ENCODE measurements around the gene CASQ2. TPM values are rescaled to one million over a fixed set of nuclear protein-coding genes. Genes with fewer than 3 reads are reported as not detected.
A peak's percentile ranks its signal among the peaks of the same experiment; 100 is the strongest.

CASQ2 gene
- total RNA-seq, 2 donors from 2014 or later = 673 to 1,066 TPM

DNA sequence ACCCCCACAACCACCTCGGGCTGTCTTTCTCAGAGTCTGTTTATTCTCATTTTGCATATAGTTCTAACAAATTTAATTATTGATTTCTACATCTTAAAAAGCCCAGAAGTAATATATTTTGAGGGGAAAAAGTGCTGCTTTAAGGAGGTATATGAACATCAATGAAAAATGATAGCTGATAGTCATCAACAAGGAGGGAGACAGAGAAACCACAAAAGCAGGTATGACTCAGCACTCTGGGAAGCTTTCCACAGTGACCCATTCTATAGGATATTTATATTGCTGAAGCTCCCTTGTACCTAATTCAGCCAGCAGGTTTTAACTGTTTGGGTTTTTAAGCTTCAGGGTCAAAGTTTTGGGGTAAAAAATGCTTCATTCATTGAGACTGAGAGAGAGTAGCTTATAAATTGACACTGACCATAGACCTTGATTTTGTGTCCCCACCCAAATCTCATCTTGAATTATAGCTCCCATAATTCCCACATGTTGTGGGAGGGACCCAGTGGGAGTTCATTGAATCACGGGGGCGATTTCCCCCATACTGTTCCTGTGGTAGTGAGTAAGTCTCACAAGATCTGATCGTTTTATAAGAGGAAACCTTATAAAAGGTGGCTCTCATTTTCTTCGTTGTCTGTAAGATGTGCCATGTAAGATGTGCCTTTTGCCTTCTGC, 99.4 kb downstream of the CASQ2 start:
- DNase-seq (ENCODE audit: low spot score) = no peak
- peaks cover 0 to 6% of the 10 kb centered on the region in 2 donors for H3K9me3 ChIP-seq
- H3K36me3 ChIP-seq = peaks cover 4% of the 10 kb centered on the region
- H3K4me1 ChIP-seq = peaks cover 0 to 38% of the 10 kb centered on the region in 2 donors
- no peak overlapping the region for H3K27ac ChIP-seq
- no peaks in the 10 kb centered on the region for H3K27me3 ChIP-seq
- TF ChIP-seq, protein P1, sequence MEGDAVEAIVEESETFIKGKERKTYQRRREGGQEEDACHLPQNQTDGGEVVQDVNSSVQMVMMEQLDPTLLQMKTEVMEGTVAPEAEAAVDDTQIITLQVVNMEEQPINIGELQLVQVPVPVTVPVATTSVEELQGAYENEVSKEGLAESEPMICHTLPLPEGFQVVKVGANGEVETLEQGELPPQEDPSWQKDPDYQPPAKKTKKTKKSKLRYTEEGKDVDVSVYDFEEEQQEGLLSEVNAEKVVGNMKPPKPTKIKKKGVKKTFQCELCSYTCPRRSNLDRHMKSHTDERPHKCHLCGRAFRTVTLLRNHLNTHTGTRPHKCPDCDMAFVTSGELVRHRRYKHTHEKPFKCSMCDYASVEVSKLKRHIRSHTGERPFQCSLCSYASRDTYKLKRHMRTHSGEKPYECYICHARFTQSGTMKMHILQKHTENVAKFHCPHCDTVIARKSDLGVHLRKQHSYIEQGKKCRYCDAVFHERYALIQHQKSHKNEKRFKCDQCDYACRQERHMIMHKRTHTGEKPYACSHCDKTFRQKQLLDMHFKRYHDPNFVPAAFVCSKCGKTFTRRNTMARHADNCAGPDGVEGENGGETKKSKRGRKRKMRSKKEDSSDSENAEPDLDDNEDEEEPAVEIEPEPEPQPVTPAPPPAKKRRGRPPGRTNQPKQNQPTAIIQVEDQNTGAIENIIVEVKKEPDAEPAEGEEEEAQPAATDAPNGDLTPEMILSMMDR (IDR thresholded peaks at IDR 0.05) = no peak
- no peak overlapping the region for H3K4me3 ChIP-seq

DNA sequence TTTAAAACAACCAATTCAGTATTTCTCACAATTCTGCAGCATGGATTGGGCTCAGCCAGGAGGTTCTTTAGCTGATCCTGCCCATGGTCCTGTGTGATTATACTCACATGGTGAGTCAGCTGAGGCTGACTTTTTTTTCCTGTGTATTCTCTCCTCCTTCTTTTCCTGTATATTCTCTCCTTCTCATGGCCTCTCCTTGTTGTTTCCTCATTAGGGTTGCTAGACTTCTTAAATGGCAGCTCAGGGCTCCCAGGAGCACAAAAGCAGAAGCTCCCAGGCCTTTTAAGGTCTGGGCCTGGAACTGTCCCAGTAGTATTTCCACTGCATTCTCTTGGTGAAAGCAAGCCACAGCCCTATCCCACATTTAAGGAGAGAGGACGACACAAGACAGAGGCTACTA, 99.9 kb downstream of the CASQ2 start:
- TF ChIP-seq, protein P1 (IDR thresholded peaks at IDR 0.05) = no peak
- Histone ChIP-seq H3K4me3 (no peak overlapping the region), H3K36me3 (peaks cover 10% of the 10 kb centered on the region), H3K27ac (no peak overlapping the region), H3K4me1 (peaks cover 0 to 38% of the 10 kb centered on the region in 2 donors), H3K27me3 (no peaks in the 10 kb centered on the region), H3K9me3 (peaks cover 0 to 6% of the 10 kb centered on the region in 2 donors)
- no peak for DNase-seq (ENCODE audit: low spot score)

DNA sequence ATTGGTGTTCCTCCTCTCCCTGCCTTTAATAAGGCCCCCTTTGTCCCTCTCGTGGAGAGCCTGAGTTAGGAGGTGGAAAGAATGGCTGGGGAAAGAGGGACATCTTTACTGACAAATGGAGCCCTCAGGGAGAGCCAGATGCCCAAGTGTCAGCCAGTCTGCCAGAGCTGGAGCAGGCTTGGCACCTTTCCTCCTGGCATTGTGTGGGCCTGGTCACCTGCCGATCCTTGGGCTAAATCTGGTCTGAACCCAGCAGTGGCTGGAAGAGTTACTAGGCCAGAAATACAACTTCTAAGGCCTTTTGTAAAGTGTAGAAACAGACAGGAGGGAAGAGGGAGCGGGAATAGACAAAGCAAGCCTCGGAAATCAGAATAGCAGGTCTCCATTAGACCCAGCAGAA, 101.8 kb downstream of the CASQ2 start:
- TF ChIP-seq, protein P1 (IDR thresholded peaks at IDR 0.05) = no peak
- Histone ChIP-seq H3K27ac (peak overlapping the region; percentile 55 to 70), H3K4me3 (no peak overlapping the region), H3K4me1 (peaks cover 0 to 24% of the 10 kb centered on the region in 2 donors), H3K36me3 (peaks cover 11% of the 10 kb centered on the region), H3K9me3 (peaks cover 0 to 6% of the 10 kb centered on the region in 2 donors), H3K27me3 (no peaks in the 10 kb centered on the region)
- DNase-seq (ENCODE audit: low spot score) = no peak

DNA sequence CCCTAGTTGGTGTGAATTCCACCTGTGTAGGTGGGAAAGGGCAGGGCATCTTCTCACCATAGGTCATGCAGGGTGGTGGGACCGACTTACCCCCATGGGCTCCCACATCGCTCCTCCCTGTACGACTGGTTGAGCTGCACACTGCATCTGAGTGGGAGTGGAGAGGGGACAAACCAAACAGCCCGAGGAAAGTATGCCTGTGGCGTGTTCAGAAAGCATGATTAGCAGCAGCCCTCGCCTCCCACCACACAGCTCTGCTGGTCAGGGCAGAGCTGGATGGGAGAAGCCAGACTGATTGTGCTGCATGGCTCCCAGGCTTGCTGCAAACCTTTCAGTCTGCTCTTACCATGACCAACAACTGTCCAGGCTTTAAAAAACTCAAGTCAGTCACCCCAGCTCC, 102.3 kb downstream of the CASQ2 start:
- Histone ChIP-seq H3K27ac (peak overlapping the region; percentile 8 to 70), H3K36me3 (peaks cover 11% of the 10 kb centered on the region), H3K4me3 (no peak overlapping the region), H3K9me3 (peaks cover 0 to 6% of the 10 kb centered on the region in 2 donors), H3K27me3 (no peaks in the 10 kb centered on the region), H3K4me1 (peaks cover 0 to 19% of the 10 kb centered on the region in 2 donors)
- TF ChIP-seq, protein P1 (IDR thresholded peaks at IDR 0.05) = no peak
- no peak for DNase-seq (ENCODE audit: low spot score)

DNA sequence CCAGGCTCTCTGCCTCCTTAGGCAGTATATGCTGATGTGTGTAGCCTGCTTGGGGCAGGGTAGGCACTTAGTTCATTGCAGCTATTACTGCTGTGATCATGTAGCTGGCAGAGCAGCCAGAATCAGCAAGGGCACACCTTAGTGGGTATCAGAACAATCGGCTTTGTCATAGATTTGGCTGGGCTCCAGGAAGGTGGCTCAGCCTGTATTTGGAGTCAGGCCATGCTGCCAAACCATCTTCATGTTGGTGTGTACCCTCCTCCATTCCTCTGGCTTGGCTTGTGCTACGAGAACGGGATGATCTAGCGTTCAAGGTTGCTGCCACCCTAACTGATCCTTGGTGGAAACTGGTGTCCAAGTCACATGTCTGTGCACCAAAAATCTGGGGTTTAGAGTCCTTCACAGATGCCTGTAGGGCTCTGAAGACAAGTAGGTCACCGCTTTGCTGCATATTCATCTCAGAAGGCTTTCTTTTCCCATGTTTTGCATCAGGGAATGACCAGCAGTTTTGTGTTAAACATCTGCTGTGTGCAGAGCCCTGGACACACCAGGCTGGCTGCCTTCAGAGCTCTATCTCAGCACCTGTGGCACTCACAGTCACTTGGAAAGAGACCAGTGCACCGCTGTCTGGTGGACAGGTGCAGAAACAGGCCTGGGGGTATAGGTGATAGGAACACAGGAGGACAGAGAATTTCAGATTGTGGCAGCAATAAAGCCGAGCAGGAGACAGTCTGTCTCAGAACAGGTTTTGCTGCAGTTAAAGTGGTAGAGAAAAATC, 103.0 kb downstream of the CASQ2 start:
- Histone ChIP-seq H3K27me3 (no peaks in the 10 kb centered on the region), H3K27ac (no peak overlapping the region), H3K9me3 (peaks cover 0 to 6% of the 10 kb centered on the region in 2 donors), H3K36me3 (peaks cover 11% of the 10 kb centered on the region), H3K4me1 (peaks cover 0 to 15% of the 10 kb centered on the region in 2 donors), H3K4me3 (no peak overlapping the region)
- TF ChIP-seq, protein P1 (IDR thresholded peaks at IDR 0.05) = no peak
- no peak for DNase-seq (ENCODE audit: low spot score)
